PC-9 (cell line): Measurements from ENCODE around the gene PEAK1. TPM values are rescaled to one million over a fixed set of nuclear protein-coding genes. Genes with fewer than 3 reads are reported as not detected.

Experiments used
- BruUV-seq: library from RNA; stranded (reverse); fragments of 400-500 nt; replicated peaks from 2 replicates; lab custom pipeline; 2021; lab: Mats Ljungman, UMichigan
- CTCF ChIA-PET: fragments of 300-600 bp; sonication (Branson Sonifier 250); formaldehyde crosslinking; loops from one replicate; lab custom pipeline; 2022; ENCODE audit warnings: antibody characterized with exemption; lab: Charles Lee
- POLR2A ChIA-PET: fragments of 300-600 bp; sonication (Branson Sonifier 250); formaldehyde crosslinking; loops from one replicate; lab custom pipeline; 2022; ENCODE audit warnings: antibody characterized with exemption; ENCODE audit not compliant: unreplicated experiment; lab: Charles Lee
- DNase-seq, 2 experiments: peaks; one replicate each; pipeline versions ENCODE4 v3.0.0 to v3.0.0-alpha.2; 2015 to 2022; ENCODE audit warnings: mixed read lengths in 1 of 2
- H2AFZ ChIP-seq: fragments of 200-600 bp; sonication (generic); 2 replicates; pipeline ENCODE4 v1.8.1; 2017; ENCODE audit warnings: antibody characterized with exemption
- H3F3A ChIP-seq: fragments of 200-600 bp; sonication (generic); 2 replicates; pipeline ENCODE4 v1.8.1; 2017; ENCODE audit warnings: antibody characterized with exemption, mild to moderate bottlenecking, low read depth; ENCODE audit not compliant: insufficient read depth
- H3K27ac ChIP-seq: fragments of 200-600 bp; sonication (generic); 2 replicates; pipeline ENCODE4 v1.6.1; 2016; ENCODE audit warnings: mixed run types
- H3K27me3 ChIP-seq: fragments of 200-600 bp; sonication (generic); 2 replicates; pipeline ENCODE4 v1.6.1; 2016; ENCODE audit warnings: low read depth, mixed run types; ENCODE audit not compliant: insufficient read depth
- H3K36me3 ChIP-seq: fragments of 200-600 bp; sonication (generic); 2 replicates; pipeline ENCODE4 v1.6.1; 2016; ENCODE audit warnings: low read depth, mixed run types
- H3K4me1 ChIP-seq: fragments of 200-600 bp; sonication (generic); replicated peaks from 2 replicates; pipeline ENCODE4 v1.6.1; 2016; ENCODE audit warnings: mixed run types; ENCODE audit not compliant: insufficient read depth
- H3K4me2 ChIP-seq: fragments of 200-600 bp; sonication (generic); 2 replicates; pipeline ENCODE4 v1.6.1; 2017; ENCODE audit warnings: mixed run types
- H3K4me3 ChIP-seq: fragments of 200-600 bp; sonication (generic); 2 replicates; pipeline ENCODE4 v1.6.1; 2016; ENCODE audit warnings: mixed run types
- H3K79me2 ChIP-seq: fragments of 200-600 bp; sonication (generic); 2 replicates; pipeline ENCODE4 v1.6.1; 2017; ENCODE audit warnings: low read depth, mixed run types
- H3K9me2 ChIP-seq: fragments of 200-600 bp; sonication (generic); 2 replicates; pipeline ENCODE4 v1.8.1; 2017; ENCODE audit warnings: mild to moderate bottlenecking; ENCODE audit not compliant: insufficient read depth
- H3K9me3 ChIP-seq: fragments of 200-600 bp; sonication (generic); 2 replicates; pipeline ENCODE4 v1.8.1; 2016; ENCODE audit warnings: low read depth; ENCODE audit not compliant: insufficient read depth
- H4K20me1 ChIP-seq: fragments of 200-600 bp; sonication (generic); 2 replicates; pipeline ENCODE4 v1.8.1; 2017; ENCODE audit not compliant: insufficient read depth
- CTCF ChIP-seq: fragments of 200-600 bp; sonication (generic); conservative IDR thresholded peaks from 2 replicates; pipeline ENCODE4 v1.6.1; 2017; ENCODE audit warnings: mixed run types, antibody characterized with exemption, mild to moderate bottlenecking, moderate library complexity
- EZH2 ChIP-seq: fragments of 200-600 bp; sonication (generic); IDR thresholded peaks from 2 replicates; pipeline ENCODE4 v1.8.0; 2017; ENCODE audit warnings: antibody characterized with exemption, low read depth
- intact Hi-C: fragments of 100-400 bp; cut with micrococcal nuclease; formaldehyde crosslinking; loops from one replicate; pipeline ENCODE4 v1.10.0; 2022; ENCODE audit not compliant: unreplicated experiment
- total RNA-seq: library from RNA; stranded (reverse); gene quantifications from 2 replicates; pipeline ENCODE4 v1.2.3, GENCODE V29; 2021

The PEAK1 gene
- total RNA-seq, 1 experiment from 2014 or later = 20.7 TPM

GRCh38 chr15:77060546-77060945, 359.4 kb downstream of the PEAK1 start:
- Histone ChIP-seq H2AFZ (no peak overlapping the region), H3F3A (peaks cover 36% of the 10 kb centered on the region), H3K79me2 (peaks cover 73% of the 10 kb centered on the region), H3K9me2 (no peaks in the 10 kb centered on the region), H3K27me3 (no peaks in the 10 kb centered on the region), H3K4me2 (no peak overlapping the region), H3K4me1 (peaks cover 54% of the 10 kb centered on the region), H3K4me3 (no peak overlapping the region), H3K27ac (no peak overlapping the region), H3K36me3 (peaks cover 1% of the 10 kb centered on the region; the same call in 1 of the 2 replicates), H4K20me1 (0 out of 2 replicates have a peak, but pooled peaks cover 7% of the 10 kb centered on the region), H3K9me3 (no peaks in the 10 kb centered on the region)
- TF ChIP-seq CTCF (no peak), EZH2 (no peak)
- ChIA-PET CTCF (no interaction called here), POLR2A (no interaction called here)
- BruUV-seq = no TSS peak
- intact Hi-C loops = no loop called here
- no peak for DNase-seq

GRCh38 chr15:77059786-77060361, 360.0 kb downstream of the PEAK1 start:
- H3K36me3 ChIP-seq = peaks cover 3% of the 10 kb centered on the region; the same call in 1 of the 2 replicates
- 0 out of 2 replicates have a peak, but pooled peaks cover 7% of the 10 kb centered on the region for H4K20me1 ChIP-seq
- ChIA-PET CTCF (no interaction called here), POLR2A (no interaction called here)
- H2AFZ ChIP-seq = no peak overlapping the region
- no peaks in the 10 kb centered on the region for H3K27me3 ChIP-seq
- H3K4me2 ChIP-seq = no peak overlapping the region
- no peaks in the 10 kb centered on the region for H3K9me3 ChIP-seq
- no peak for TF ChIP-seq CTCF
- TF ChIP-seq EZH2 = no peak
- no TSS peak for BruUV-seq
- H3F3A ChIP-seq = peaks cover 29% of the 10 kb centered on the region
- intact Hi-C loops = no loop called here
- peaks cover 66% of the 10 kb centered on the region for H3K79me2 ChIP-seq
- H3K4me3 ChIP-seq = no peak overlapping the region
- no peak for DNase-seq
- peaks cover 47% of the 10 kb centered on the region for H3K4me1 ChIP-seq
- H3K27ac ChIP-seq = no peak overlapping the region
- H3K9me2 ChIP-seq = no peaks in the 10 kb centered on the region

DNA sequence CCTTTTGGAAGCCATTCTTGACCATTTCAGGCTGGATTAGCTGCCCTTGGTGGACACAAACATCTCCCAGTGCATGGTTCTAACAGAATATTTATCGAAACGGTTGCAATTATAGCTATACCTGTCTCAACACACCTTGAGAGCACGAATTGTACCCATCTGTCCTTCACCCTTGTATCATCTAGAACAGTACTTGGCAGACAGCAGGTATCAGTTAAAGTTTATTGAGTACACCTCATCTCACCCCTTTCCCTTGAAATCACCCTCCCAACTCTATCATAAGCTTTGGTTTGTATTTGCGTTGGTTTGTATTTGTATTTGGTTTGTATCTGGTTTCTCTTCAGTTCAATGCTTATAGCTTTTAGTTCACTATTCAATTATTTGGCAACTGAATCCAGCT, 361.4 kb downstream of the PEAK1 start:
- no peaks in the 10 kb centered on the region for H3K9me2 ChIP-seq
- H2AFZ ChIP-seq = no peak overlapping the region
- DNase-seq = no peak
- H3K4me2 ChIP-seq = no peak overlapping the region
- intact Hi-C loops = no loop called here
- H3F3A ChIP-seq = peaks cover 15% of the 10 kb centered on the region
- H4K20me1 ChIP-seq = 0 out of 2 replicates have a peak, but pooled peaks cover 7% of the 10 kb centered on the region
- no peaks in the 10 kb centered on the region for H3K27me3 ChIP-seq
- H3K4me3 ChIP-seq = no peak overlapping the region
- H3K79me2 ChIP-seq = peaks cover 60% of the 10 kb centered on the region
- no peaks in the 10 kb centered on the region for H3K9me3 ChIP-seq
- H3K27ac ChIP-seq = peak overlapping the region; percentile 9; the same call in 1 of the 2 replicates
- ChIA-PET POLR2A (interaction anchor here (0.6 kb wide), 1 partner anchor 49 kb away, joined by 3 read pairs; no protein-coding TSS in a partner anchor), CTCF (interaction anchor here (0.6 kb wide), 1 partner anchor 29 kb away, joined by 3 read pairs; no protein-coding TSS in a partner anchor)
- no TSS peak for BruUV-seq
- TF ChIP-seq EZH2 (no peak), CTCF (no peak)
- peaks cover 10% of the 10 kb centered on the region for H3K36me3 ChIP-seq
- H3K4me1 ChIP-seq = peaks cover 42% of the 10 kb centered on the region
